ENCODE results near the gene TMEM198.

TMEM198 gene

DNA sequence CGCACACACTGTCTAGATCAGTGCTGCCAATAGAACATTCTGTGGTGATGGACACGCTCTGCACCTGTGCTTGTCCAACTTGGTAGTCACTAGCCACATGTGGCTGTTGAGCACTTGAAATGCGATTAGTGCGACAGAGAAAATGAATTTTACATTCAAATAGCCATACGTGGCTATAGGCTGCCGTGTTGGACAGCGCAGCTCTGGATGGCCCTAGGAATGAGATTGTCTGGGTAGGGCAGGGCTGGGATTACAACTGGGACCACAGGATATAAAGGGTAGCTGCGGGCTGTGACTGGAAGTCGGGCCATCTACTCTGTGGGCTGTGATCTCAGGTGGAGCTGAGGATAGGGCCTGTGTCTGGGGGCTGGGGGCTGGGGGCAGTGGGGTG lies 24.3 kb upstream of the TMEM198 start:
- DNase-seq (ENCODE audit: low read depth) = no peak
- TF ChIP-seq, protein P1, sequence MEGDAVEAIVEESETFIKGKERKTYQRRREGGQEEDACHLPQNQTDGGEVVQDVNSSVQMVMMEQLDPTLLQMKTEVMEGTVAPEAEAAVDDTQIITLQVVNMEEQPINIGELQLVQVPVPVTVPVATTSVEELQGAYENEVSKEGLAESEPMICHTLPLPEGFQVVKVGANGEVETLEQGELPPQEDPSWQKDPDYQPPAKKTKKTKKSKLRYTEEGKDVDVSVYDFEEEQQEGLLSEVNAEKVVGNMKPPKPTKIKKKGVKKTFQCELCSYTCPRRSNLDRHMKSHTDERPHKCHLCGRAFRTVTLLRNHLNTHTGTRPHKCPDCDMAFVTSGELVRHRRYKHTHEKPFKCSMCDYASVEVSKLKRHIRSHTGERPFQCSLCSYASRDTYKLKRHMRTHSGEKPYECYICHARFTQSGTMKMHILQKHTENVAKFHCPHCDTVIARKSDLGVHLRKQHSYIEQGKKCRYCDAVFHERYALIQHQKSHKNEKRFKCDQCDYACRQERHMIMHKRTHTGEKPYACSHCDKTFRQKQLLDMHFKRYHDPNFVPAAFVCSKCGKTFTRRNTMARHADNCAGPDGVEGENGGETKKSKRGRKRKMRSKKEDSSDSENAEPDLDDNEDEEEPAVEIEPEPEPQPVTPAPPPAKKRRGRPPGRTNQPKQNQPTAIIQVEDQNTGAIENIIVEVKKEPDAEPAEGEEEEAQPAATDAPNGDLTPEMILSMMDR (conservative IDR thresholded peaks at IDR 0.05; ENCODE audit: control insufficient read depth, insufficient read depth, low read depth, low read length) = no peak
- H3K4me3 ChIP-seq (ENCODE audit: control insufficient read depth, low read depth, low read length) = no peak overlapping the region

DNA sequence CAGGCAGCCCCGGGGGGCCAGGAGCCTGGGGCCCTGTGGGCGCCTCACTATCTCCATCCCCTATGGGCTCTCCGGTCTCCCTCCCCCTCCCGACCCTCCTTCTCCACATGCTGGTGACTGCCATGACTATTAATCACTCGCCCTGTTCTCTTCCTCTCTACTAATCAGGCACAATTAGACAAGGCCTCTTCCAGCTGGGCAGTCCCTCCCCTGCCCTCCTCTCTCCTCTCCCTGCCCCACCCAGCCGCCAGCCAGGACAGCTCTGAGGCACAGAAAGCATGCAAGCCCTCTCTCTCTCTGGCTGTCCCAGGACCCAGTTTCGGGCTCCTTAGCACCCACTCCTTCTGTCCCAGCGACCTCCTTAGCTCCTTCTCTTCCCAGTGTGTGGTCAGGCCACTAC lies 23.7 kb upstream of the TMEM198 start:
- no peak for DNase-seq (ENCODE audit: low read depth)
- TF ChIP-seq, protein P1 (conservative IDR thresholded peaks at IDR 0.05; ENCODE audit: control insufficient read depth, insufficient read depth, low read depth, low read length) = no peak
- no peak overlapping the region for H3K4me3 ChIP-seq (ENCODE audit: control insufficient read depth, low read depth, low read length)

DNA sequence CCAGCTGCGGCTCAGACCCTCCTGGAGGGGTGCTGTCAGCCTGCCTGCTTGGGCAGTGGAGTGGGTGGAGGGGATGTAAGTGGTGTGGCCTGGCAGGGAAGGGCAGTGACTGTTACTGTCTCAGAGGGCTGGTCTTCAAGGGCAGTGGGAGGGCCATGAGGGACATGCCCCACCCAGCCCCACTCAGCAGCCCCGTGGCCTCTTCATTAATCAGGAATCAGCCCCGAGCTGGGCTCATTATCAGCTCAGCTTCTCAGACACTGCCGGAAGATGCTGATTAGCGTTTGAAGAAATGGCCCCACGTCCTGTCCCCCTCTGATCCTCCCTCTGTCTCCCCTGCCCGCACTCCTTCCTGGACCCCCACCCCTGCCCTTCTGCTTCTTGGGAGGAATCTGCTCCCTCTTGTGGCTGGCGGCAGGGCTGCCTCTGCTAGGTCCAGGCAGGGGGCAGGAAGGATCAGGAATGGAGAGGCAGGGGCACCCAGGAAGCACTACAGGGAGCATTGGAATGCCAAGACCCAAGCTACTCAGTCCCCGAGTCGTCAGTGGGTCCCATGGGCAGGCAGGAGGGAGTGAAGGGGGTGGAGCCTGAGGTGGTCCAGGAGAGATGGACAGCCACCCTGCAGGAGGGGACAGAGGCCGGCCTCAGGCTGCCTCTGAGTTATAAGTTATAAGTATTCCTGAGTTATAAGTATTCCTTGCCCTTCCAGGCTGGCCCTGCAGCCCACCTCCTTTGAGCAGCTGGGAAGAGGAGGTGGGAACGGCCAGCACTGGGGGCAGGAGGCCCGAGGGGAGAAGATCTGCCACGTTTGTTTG lies 22.6 kb upstream of the TMEM198 start:
- peak; percentile 34 for DNase-seq (ENCODE audit: low read depth)
- no peak overlapping the region for H3K4me3 ChIP-seq (ENCODE audit: control insufficient read depth, low read depth, low read length)
- TF ChIP-seq, protein P1 (conservative IDR thresholded peaks at IDR 0.05; ENCODE audit: control insufficient read depth, insufficient read depth, low read depth, low read length) = peak; percentile 77

DNA sequence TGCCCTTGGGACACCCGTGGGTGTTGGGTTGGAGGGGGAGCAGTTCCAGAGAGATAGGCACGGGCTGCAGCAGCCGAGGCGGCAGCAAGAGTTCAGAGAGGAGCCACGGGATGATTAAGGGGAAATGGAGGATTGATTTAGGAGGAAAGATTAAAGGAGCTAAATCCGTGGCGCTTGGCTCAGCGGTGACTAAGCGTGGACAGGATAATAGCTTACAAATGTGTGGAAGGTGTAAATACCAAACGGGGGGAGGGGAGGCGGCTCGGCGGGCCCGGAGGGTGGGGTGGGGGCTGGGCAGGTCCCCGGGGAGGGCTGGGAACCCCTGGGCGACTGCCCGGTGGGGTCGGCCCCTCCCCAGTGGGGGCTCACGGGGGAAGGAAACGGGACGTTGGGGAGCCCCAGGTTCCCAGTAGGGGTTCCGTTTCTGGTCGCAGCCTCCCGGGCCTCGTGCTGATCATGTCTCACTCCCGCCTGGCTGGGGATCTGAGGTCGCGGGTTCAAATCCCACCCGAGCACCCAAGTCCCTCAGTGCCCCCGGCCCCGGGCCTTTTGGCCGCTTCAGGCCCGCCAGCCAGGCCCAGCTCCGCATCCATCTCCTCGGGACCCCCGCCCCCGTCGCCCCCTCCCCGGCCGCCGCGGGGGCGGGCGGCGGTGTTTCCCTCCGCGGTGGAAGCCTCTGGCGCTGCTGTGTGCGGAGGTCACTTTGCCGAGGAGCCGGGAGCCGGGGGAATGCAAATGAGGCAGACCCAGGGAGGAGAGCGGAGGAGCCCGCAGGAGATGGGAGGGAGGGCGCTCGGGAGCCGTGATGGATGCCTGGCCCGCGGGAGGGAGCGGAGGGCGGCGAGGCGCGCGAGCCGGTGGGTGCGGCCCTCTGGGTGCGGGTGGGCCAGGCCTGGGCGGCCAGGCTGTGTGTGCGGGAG lies 21.5 kb upstream of the TMEM198 start:
- peak overlapping the region; percentile 10 for H3K4me3 ChIP-seq (ENCODE audit: control insufficient read depth, low read depth, low read length)
- peak; percentile 87 for DNase-seq (ENCODE audit: low read depth)
- TF ChIP-seq, protein P1 (conservative IDR thresholded peaks at IDR 0.05; ENCODE audit: control insufficient read depth, insufficient read depth, low read depth, low read length) = no peak

DNA sequence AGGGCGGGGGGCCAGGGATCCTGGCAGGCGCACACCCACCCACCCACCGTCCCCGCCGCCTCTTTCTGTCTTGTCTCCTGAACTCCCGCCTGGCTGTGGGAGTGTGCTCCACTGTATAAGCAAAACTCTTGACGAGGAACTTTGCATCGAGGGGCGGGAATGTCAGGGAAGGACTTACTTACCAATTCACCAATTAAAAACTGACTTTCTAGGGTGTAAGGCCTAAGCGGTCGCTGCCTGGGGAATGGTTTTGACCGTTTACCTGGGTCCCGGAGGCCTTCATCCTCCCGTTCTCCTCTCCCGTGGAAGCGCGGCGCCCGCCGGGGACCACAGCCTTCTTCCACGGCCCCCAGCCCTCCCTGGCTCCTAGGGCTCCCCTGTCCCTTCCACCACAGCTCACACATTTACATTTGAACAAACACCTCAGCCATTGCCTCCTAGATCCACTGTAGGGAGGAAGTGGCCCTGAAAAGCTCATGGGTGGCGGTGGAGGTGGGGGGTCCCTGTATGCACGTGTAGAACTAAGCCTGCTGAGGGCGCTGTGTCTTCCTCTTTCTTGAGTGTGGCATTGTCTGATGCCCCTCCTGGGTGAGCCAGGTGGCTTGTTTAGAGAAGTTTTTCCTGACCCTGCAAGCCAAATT lies 20.7 kb upstream of the TMEM198 start:
- H3K4me3 ChIP-seq (ENCODE audit: control insufficient read depth, low read depth, low read length) = no peak overlapping the region
- TF ChIP-seq, protein P1 (conservative IDR thresholded peaks at IDR 0.05; ENCODE audit: control insufficient read depth, insufficient read depth, low read depth, low read length) = no peak
- no peak for DNase-seq (ENCODE audit: low read depth)

DNA sequence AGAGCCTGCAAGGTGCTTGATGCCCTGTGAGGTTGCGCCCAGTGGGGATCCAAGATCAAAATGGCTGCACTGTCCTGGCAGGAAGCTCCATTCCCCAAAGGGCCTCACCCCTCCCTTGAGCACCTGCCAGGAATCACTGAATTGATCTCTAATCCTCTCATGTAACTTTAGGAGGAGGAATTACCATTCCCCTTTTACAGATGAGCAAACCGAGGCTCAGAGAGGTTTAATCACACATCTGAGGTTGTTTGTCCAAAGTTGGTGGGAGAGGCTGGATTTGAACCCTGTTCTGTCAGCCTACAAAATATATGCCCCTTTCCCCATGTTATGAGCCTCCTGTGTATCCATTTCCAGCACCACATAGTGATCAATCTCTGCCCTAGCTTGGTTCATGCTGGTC lies 19.0 kb upstream of the TMEM198 start:
- no peak overlapping the region for H3K4me3 ChIP-seq (ENCODE audit: control insufficient read depth, low read depth, low read length)
- DNase-seq (ENCODE audit: low read depth) = no peak
- TF ChIP-seq, protein P1 (conservative IDR thresholded peaks at IDR 0.05; ENCODE audit: control insufficient read depth, insufficient read depth, low read depth, low read length) = no peak

Data from fibroblast of mammary gland (primary cell).